ENCODE results near the gene SEC14L3. TPM values are rescaled to one million over a fixed set of nuclear protein-coding genes. Genes with fewer than 3 reads are reported as not detected.

SEC14L3 gene
- polyA plus RNA-seq, 1 of the 3 experiments (the other 2 are of a cell fraction): not detected

- no peaks in the 10 kb centered on the region for H3K4me1 ChIP-seq (ENCODE audit: control insufficient read depth in 1 of 2, insufficient read depth in 2 of 2, low read depth in 1 of 2, low read length in 1 of 2)
- no peak overlapping the region for H3K27ac ChIP-seq (ENCODE audit: low read depth in 2 of 2, low read length in 1 of 2)
- no peak overlapping the region for H3K9ac ChIP-seq
- 53% methylated on average over 11 of the region's 14 CpGs for WGBS (ENCODE audit: low lambda C conversion rate)
- peaks cover 15% of the 10 kb centered on the region; the same call in 1 of the 2 replicates for H3K27me3 ChIP-seq (ENCODE audit: insufficient read depth)
- H3K36me3 ChIP-seq (replicated peaks in 1 of 2; ENCODE audit: control insufficient read depth in 1 of 2, insufficient read depth in 2 of 2, low read length in 1 of 2): no peaks in the 10 kb centered on the region
- no peaks in the 10 kb centered on the region for H4K20me1 ChIP-seq (ENCODE audit: insufficient read depth)
- H3K79me2 ChIP-seq (ENCODE audit: insufficient read depth): no peaks in the 10 kb centered on the region
- TF ChIP-seq USF1 (IDR thresholded peaks at IDR 0.05; ENCODE audit: borderline replicate concordance, low read depth) (no peak), GATA2 (CRISPR knock-in tag; IDR thresholded peaks at IDR 0.05) (no peak), MAX (IDR thresholded peaks at IDR 0.05; ENCODE audit: low read depth) (no peak), CHD2 (IDR thresholded peaks at IDR 0.05; ENCODE audit: low read length, partially characterized antibody) (no peak), TCF12 (IDR thresholded peaks at IDR 0.05) (no peak), REST (IDR thresholded peaks at IDR 0.05; ENCODE audit: low read depth, low read length) (no peak), FOSL2 (IDR thresholded peaks at IDR 0.05; ENCODE audit: borderline replicate concordance, low read depth) (no peak), ELF1 (IDR thresholded peaks at IDR 0.05) (no peak), YY1 (IDR thresholded peaks at IDR 0.05; ENCODE audit: low read depth) (no peak), NFIC (IDR thresholded peaks at IDR 0.05; ENCODE audit: borderline replicate concordance) (no peak), TEAD4 (IDR thresholded peaks at IDR 0.05; ENCODE audit: borderline replicate concordance, insufficient read depth) (no peak), USF2 (IDR thresholded peaks at IDR 0.05; ENCODE audit: borderline replicate concordance, low read depth, low read length) (no peak), CTCF (IDR thresholded peaks at IDR 0.05) (no peak), SMC3 (IDR thresholded peaks at IDR 0.05; ENCODE audit: low read depth, low read length) (no peak), MXI1 (IDR thresholded peaks at IDR 0.05; ENCODE audit: low read depth, low read length) (no peak)
- H3K9me2 ChIP-seq: no peaks in the 10 kb centered on the region
- DNase-seq: no peak
- CTCF ChIA-PET: interaction anchor here (0.7 to 2.0 kb wide), 3 partner anchors 9 to 73 kb away, joined by 3 to 6 read pairs (median 4); no protein-coding TSS in a partner anchor
- H2AFZ ChIP-seq (ENCODE audit: low read depth): no peak overlapping the region
- no peak overlapping the region for H3K4me3 ChIP-seq (ENCODE audit: low read depth in 2 of 2, low read length in 1 of 2)
- H3K9me3 ChIP-seq: no peaks in the 10 kb centered on the region
- POLR2A ChIA-PET: no interaction called here
- H3F3A ChIP-seq (replicated peaks; ENCODE audit: insufficient read depth): no peaks in the 10 kb centered on the region
- no peak overlapping the region for H3K4me2 ChIP-seq
Measured at GRCh38 chr22:30495041-30495784, 23.4 kb upstream of the SEC14L3 start.

Measured in SK-N-SH (cell line).